K562 (cell line): ENCODE measurements around the gene PLA2G15. TPM values are rescaled to one million over a fixed set of nuclear protein-coding genes. Genes with fewer than 3 reads are reported as not detected.

Experiments
- ATF7 ChIP-seq: fragments of 450-650 bp; IDR thresholded peaks from 2 replicates; pipeline ENCODE4 v1.7.1; 2014; ENCODE audit warnings: mild to moderate bottlenecking, moderate library complexity
- CEBPG ChIP-seq, 3 experiments: fragments of 200-800 bp in 1 of 3; sonication (Bioruptor generic) in 1 of 3; sonication (generic) in 1 of 3; formaldehyde crosslinking in 1 of 3; IDR thresholded peaks in 2 of 3; conservative IDR thresholded peaks in 1 of 3; 2 replicates each; pipeline versions ENCODE4 v1.6.1 to v1.8.0; 2016 to 2022; ENCODE audit warnings: missing compliant biosample characterization in 2 of 3, missing genetic modification characterization in 2 of 3, mild to moderate bottlenecking in 1 of 3, missing genetic modification reagents in 1 of 3
- CLOCK ChIP-seq: fragments of 250-450 bp; sonication (Bioruptor Pico); IDR thresholded peaks from 2 replicates; pipeline ENCODE4 v1.4.0; 2020; ENCODE audit warnings: mild to moderate bottlenecking, moderate library complexity, borderline replicate concordance
- CREB3L1 ChIP-seq: fragments of 450-650 bp; IDR thresholded peaks from 2 replicates; pipeline ENCODE4 v1.6.1; 2014; ENCODE audit warnings: low read depth, mild to moderate bottlenecking, moderate library complexity, borderline replicate concordance
- EGR1 ChIP-seq: fragments of 450-650 bp; conservative IDR thresholded peaks from 2 replicates; pipeline ENCODE4 v1.6.1; 2017; ENCODE audit warnings: mild to moderate bottlenecking
- KDM5B ChIP-seq: fragments of 200-600 bp; sonication (generic); IDR thresholded peaks from 2 replicates; pipeline ENCODE4 v1.6.1; 2012; ENCODE audit warnings: low read depth, mild to moderate bottlenecking, moderate library complexity, low read length, control low read depth, inconsistent platforms; ENCODE audit not compliant: insufficient replicate concordance
- KLF10 ChIP-seq: fragments of 250-450 bp; sonication (Bioruptor Pico); IDR thresholded peaks from 2 replicates; pipeline ENCODE4 v1.6.1; 2021; ENCODE audit warnings: matching md5 sums
- MBD1 ChIP-seq: fragments of 250-450 bp; sonication (Bioruptor Pico); IDR thresholded peaks from 2 replicates; pipeline ENCODE4 v1.8.0; 2022; ENCODE audit warnings: inconsistent platforms
- NEUROD1 ChIP-seq: fragments of 150-350 bp; IDR thresholded peaks from 2 replicates; pipeline ENCODE4 v1.6.1; 2014; ENCODE audit warnings: borderline replicate concordance, low read length, low read depth; ENCODE audit not compliant: partially characterized antibody
- RBM17 ChIP-seq: fragments of 200-400 bp; formaldehyde crosslinking; IDR thresholded peaks from 2 replicates; pipeline ENCODE4 v1.6.1; 2017; ENCODE audit warnings: low read depth, mild to moderate bottlenecking, low read length, borderline replicate concordance
- USF2 ChIP-seq: sonication (generic); formaldehyde crosslinking; IDR thresholded peaks from 2 replicates; pipeline ENCODE4 v1.5.0; 2020; ENCODE audit warnings: missing genetic modification reagents
- ZNF24 ChIP-seq: fragments of 450-650 bp; IDR thresholded peaks from 2 replicates; pipeline ENCODE4 v1.6.1; 2016
- polyA plus RNA-seq, 8 experiments: library from polyadenylated mRNA; depleted of rRNA in 4 of 8; stranded (reverse) in 5 of 8; unstranded in 3 of 8; fragments of >200 nt; fragmentation: Nextera tagmentation in 2 of 8; fragmentation: Illumina TruSeq in 1 of 8; extraction: Ambion mirVana in 2 of 8; extraction: Trizol in 1 of 8; gene quantifications; 2 replicates each; pipeline versions ENCODE4 v1.2.1 to v1.2.3, GENCODE V29; 2011 to 2014; ENCODE audit warnings: inconsistent platforms in 1 of 8, missing spikeins in 1 of 8
- total RNA-seq, 7 experiments: library from RNA; depleted of rRNA in 6 of 7; stranded (reverse); fragments of >200 nt in 6 of 7; fragmentation: Illumina TruSeq in 2 of 7; extraction: Trizol in 2 of 7; gene quantifications; 2 replicates each; pipeline versions ENCODE4 v1.2.1 to v1.2.3, GENCODE V29; 2011 to 2021; ENCODE audit warnings: low replicate concordance in 1 of 7
- TF ChIP-seq, protein P1 (sequence below): fragments of 200-800 bp; sonication (Bioruptor generic); IDR thresholded peaks from 2 replicates; pipeline ENCODE4 v1.6.1; 2017; ENCODE audit warnings: missing genetic modification characterization, missing compliant biosample characterization
- TF ChIP-seq, protein P2 (sequence below): conservative IDR thresholded peaks from 2 replicates; pipeline ENCODE4 v1.6.1; 2011; ENCODE audit warnings: low read depth, mild to moderate bottlenecking, low read length; ENCODE audit not compliant: control insufficient read depth

The PLA2G15 gene
- total and polyA plus RNA-seq, 9 of the 15 experiments (the other 6 are each of a cell fraction or from before 2014, with no cell fraction given) = 0.42 to 8.6 (median 4.8) TPM

GRCh38 chr16:68244903-68245853 lies at the start of gene PLA2G15 (continued):
- TF ChIP-seq KLF10 (CRISPR knock-in tag) (no peak), CEBPG (CRISPR knock-in tag; IDR thresholded peaks at IDR 0.05) (peak; percentile 27; the same call in 1 of the 2 replicates), CEBPG (tag; conservative IDR thresholded peaks at IDR 0.05 in 1 of 2, IDR thresholded peaks at IDR 0.05 in 1 of 2) (peak in 1 of 2 experiments; percentile 56; a peak in 1 of 4 replicates), USF2 (CRISPR knock-in tag) (no peak), KDM5B (peak; percentile 64), CLOCK (CRISPR knock-in tag) (no peak), MBD1 (CRISPR knock-in tag) (no peak), ATF7 (peak; percentile 57), CREB3L1 (no peak), ZNF24 (no peak), NEUROD1 (peak; percentile 82), EGR1 (peak; percentile 99), RBM17 (no peak)
- TF ChIP-seq, protein P1, sequence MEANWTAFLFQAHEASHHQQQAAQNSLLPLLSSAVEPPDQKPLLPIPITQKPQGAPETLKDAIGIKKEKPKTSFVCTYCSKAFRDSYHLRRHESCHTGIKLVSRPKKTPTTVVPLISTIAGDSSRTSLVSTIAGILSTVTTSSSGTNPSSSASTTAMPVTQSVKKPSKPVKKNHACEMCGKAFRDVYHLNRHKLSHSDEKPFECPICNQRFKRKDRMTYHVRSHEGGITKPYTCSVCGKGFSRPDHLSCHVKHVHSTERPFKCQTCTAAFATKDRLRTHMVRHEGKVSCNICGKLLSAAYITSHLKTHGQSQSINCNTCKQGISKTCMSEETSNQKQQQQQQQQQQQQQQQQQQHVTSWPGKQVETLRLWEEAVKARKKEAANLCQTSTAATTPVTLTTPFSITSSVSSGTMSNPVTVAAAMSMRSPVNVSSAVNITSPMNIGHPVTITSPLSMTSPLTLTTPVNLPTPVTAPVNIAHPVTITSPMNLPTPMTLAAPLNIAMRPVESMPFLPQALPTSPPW (CRISPR knock-in tag) = peak; percentile 85
- TF ChIP-seq, protein P2, sequence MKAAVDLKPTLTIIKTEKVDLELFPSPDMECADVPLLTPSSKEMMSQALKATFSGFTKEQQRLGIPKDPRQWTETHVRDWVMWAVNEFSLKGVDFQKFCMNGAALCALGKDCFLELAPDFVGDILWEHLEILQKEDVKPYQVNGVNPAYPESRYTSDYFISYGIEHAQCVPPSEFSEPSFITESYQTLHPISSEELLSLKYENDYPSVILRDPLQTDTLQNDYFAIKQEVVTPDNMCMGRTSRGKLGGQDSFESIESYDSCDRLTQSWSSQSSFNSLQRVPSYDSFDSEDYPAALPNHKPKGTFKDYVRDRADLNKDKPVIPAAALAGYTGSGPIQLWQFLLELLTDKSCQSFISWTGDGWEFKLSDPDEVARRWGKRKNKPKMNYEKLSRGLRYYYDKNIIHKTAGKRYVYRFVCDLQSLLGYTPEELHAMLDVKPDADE = peak; percentile 76; the same call in 1 of the 2 replicates
